ENCODE measurements around the gene IGF2.

IGF2 gene

GRCh38 chr11:2140411-2141400, 1.5 kb upstream of the IGF2 start:
- no peak for DNase-seq (ENCODE audit: extremely low read depth, low read depth)
- TF ChIP-seq CTCF (IDR thresholded peaks at IDR 0.05; ENCODE audit: low read depth, low read length, missing control alignments): no peak
- H3K4me3 ChIP-seq (replicated peaks; ENCODE audit: low read depth, low read length): no peak overlapping the region

GRCh38 chr11:2139621-2140337, 590 bp upstream of the IGF2 start:
- TF ChIP-seq CTCF (IDR thresholded peaks at IDR 0.05; ENCODE audit: low read depth, low read length, missing control alignments): no peak
- no peak overlapping the region for H3K4me3 ChIP-seq (replicated peaks; ENCODE audit: low read depth, low read length)
- DNase-seq (ENCODE audit: extremely low read depth, low read depth): no peak

GRCh38 chr11:2138431-2139122, 612 bp downstream of the IGF2 start:
- no peak for DNase-seq (ENCODE audit: extremely low read depth, low read depth)

GRCh38 chr11:2138068-2138430, 1.1 kb downstream of the IGF2 start:
- no peak overlapping the region for H3K4me3 ChIP-seq (replicated peaks; ENCODE audit: low read depth, low read length)
- TF ChIP-seq CTCF (IDR thresholded peaks at IDR 0.05; ENCODE audit: low read depth, low read length, missing control alignments): no peak

More at GRCh38 chr11:2138431-2139122, 612 bp downstream of the IGF2 start:
- H3K4me3 ChIP-seq (replicated peaks; ENCODE audit: low read depth, low read length): no peak overlapping the region
- TF ChIP-seq CTCF (IDR thresholded peaks at IDR 0.05; ENCODE audit: low read depth, low read length, missing control alignments): no peak

GRCh38 chr11:2137202-2138067, 1.8 kb downstream of the IGF2 start:
- H3K4me3 ChIP-seq (replicated peaks; ENCODE audit: low read depth, low read length): no peak overlapping the region
- no peak for TF ChIP-seq CTCF (IDR thresholded peaks at IDR 0.05; ENCODE audit: low read depth, low read length, missing control alignments)
- DNase-seq (ENCODE audit: extremely low read depth, low read depth): no peak

More at GRCh38 chr11:2138068-2138430, 1.1 kb downstream of the IGF2 start:
- DNase-seq (ENCODE audit: extremely low read depth, low read depth): no peak

- no peak for TF ChIP-seq CTCF (IDR thresholded peaks at IDR 0.05; ENCODE audit: low read depth, low read length, missing control alignments)
- no peak for DNase-seq (ENCODE audit: extremely low read depth, low read depth)
- no peak overlapping the region for H3K4me3 ChIP-seq (replicated peaks; ENCODE audit: low read depth, low read length)
These were observed 2.3 kb downstream of the IGF2 start for GRCh38 chr11:2136952-2137201.
